Panc1 (cell line): ENCODE data around the gene SENP7. TPM values are rescaled to one million over a fixed set of nuclear protein-coding genes. Genes with fewer than 3 reads are reported as not detected.

ENCODE experiments used
- ATAC-seq: fragments of 200-7000 bp; cut with Tn5 transposase; 2 replicates; pipeline ENCODE4 v1.9.1; 2020; ENCODE audit warnings: mild to moderate bottlenecking, moderate library complexity
- BruUV-seq: library from RNA; stranded (reverse); fragments of 400-500 nt; replicated peaks from 2 replicates; lab custom pipeline; 2021; lab: Mats Ljungman, UMichigan
- CTCF ChIA-PET: fragments of 300-600 bp; sonication (Branson Sonifier 250); formaldehyde crosslinking; loops from one replicate; lab custom pipeline; 2022; ENCODE audit warnings: antibody characterized with exemption; lab: Charles Lee
- POLR2A ChIA-PET: fragments of 300-600 bp; sonication (Branson Sonifier 250); formaldehyde crosslinking; loops from one replicate; lab custom pipeline; 2022; ENCODE audit warnings: antibody characterized with exemption; lab: Charles Lee
- DNase-seq: peaks from one replicate; pipeline ENCODE4 v3.0.0-alpha.2; 2010; ENCODE audit warnings: low read depth, low spot score
- H3K27ac ChIP-seq: 2 replicates; pipeline ENCODE4 v1.5.1; 2011; ENCODE audit warnings: mild to moderate bottlenecking, low read length, inconsistent platforms
- H3K27me3 ChIP-seq: fragments of 200-500 bp; sonication (Bioruptor generic); 2 replicates; pipeline ENCODE4 v1.6.0; 2014; ENCODE audit warnings: low read length, inconsistent platforms; ENCODE audit not compliant: control insufficient read depth, insufficient read depth
- H3K36me3 ChIP-seq: fragments of 200-500 bp; sonication (Bioruptor generic); 2 replicates; pipeline ENCODE4 v1.5.1; 2014; ENCODE audit warnings: inconsistent platforms, mild to moderate bottlenecking, low read length, moderate library complexity; ENCODE audit not compliant: control insufficient read depth, insufficient read depth
- H3K4me1 ChIP-seq: 2 replicates; pipeline ENCODE4 v1.5.1; 2011; ENCODE audit warnings: inconsistent platforms, mild to moderate bottlenecking, low read length, moderate library complexity; ENCODE audit not compliant: control insufficient read depth, insufficient read depth
- H3K4me3 ChIP-seq, 2 experiments: 2 replicates each; pipeline ENCODE4 v1.5.1; 2011 to 2012; ENCODE audit warnings: low read depth in 2 of 2, low read length in 2 of 2, mild to moderate bottlenecking in 2 of 2, inconsistent platforms in 1 of 2, moderate library complexity in 1 of 2
- H3K9me3 ChIP-seq: fragments of 200-500 bp; sonication (Bioruptor generic); 2 replicates; pipeline ENCODE4 v1.5.1; 2014; ENCODE audit warnings: low read depth, mild to moderate bottlenecking, inconsistent platforms, low read length, moderate library complexity; ENCODE audit not compliant: control insufficient read depth, insufficient read depth
- CTCF ChIP-seq: fragments of 450-650 bp; IDR thresholded peaks from 2 replicates; pipeline ENCODE4 v1.5.1; 2017; ENCODE audit warnings: mild to moderate bottlenecking
- POLR2AphosphoS5 ChIP-seq: IDR thresholded peaks from 2 replicates; pipeline ENCODE4 v1.6.1; 2012; ENCODE audit warnings: mild to moderate bottlenecking, low read depth, low read length, moderate library complexity
- REST ChIP-seq, 2 experiments: IDR thresholded peaks; 2 replicates each; pipeline ENCODE4 v1.6.1; 2011 to 2012; ENCODE audit warnings: low read depth in 2 of 2, control low read depth in 1 of 2, low read length in 1 of 2, mild to moderate bottlenecking in 1 of 2, moderate library complexity in 1 of 2; ENCODE audit not compliant: insufficient read depth in 1 of 2
- SIN3A ChIP-seq: IDR thresholded peaks from 2 replicates; pipeline ENCODE4 v1.6.1; 2012; ENCODE audit warnings: low read depth, mild to moderate bottlenecking, low read length, moderate library complexity, borderline replicate concordance; ENCODE audit not compliant: insufficient read depth
- TCF7L2 ChIP-seq: IDR thresholded peaks from 2 replicates; pipeline ENCODE4 v1.6.1; 2011; ENCODE audit warnings: mild to moderate bottlenecking, low read depth, low read length, inconsistent platforms
- in situ Hi-C: cut with HindIII; loops from 2 replicates; pipeline ENCODE4 v1.10.0; 2016; ENCODE audit warnings: low sequenced_read_pairs, low pct_unique_long_range_greater_than_20kb
- intact Hi-C: fragments of 100-400 bp; cut with micrococcal nuclease; formaldehyde crosslinking; loops from one replicate; pipeline ENCODE4 v1.10.0; 2022; ENCODE audit not compliant: unreplicated experiment
- total RNA-seq: library from RNA; stranded (reverse); gene quantifications from one replicate; pipeline ENCODE4 v1.2.1, GENCODE V29; 2021; ENCODE audit not compliant: unreplicated experiment

Gene SENP7
- total RNA-seq, 1 experiment from 2014 or later: 10.1 TPM

- BruUV-seq: no TSS peak
- H3K36me3 ChIP-seq: no peaks in the 10 kb centered on the region
- H3K27me3 ChIP-seq: no peaks in the 10 kb centered on the region
- H3K4me1 ChIP-seq: no peaks in the 10 kb centered on the region
- DNase-seq (no peak), ATAC-seq (no peak)
- no peak overlapping the region for H3K27ac ChIP-seq
- TF ChIP-seq POLR2AphosphoS5 (no peak), REST (IDR thresholded peaks at IDR 0.05; ENCODE audit: insufficient read depth in 1 of 2, low read depth in 2 of 2, low read length in 1 of 2) (no peak), TCF7L2 (no peak), SIN3A (no peak), CTCF (no peak)
- intact Hi-C loops: no loop called here
- H3K4me3 ChIP-seq: no peak overlapping the region
- in situ Hi-C loops: no loop called here
- ChIA-PET CTCF (no interaction called here), POLR2A (no interaction called here)
- H3K9me3 ChIP-seq: no peaks in the 10 kb centered on the region
Measured at GRCh38 chr3:101284757-101285156, 228.3 kb downstream of the SENP7 start.

GRCh38 chr3:101281521-101282030, 231.4 kb downstream of the SENP7 start:
- in situ Hi-C loops (no loop called here), intact Hi-C loops (no loop called here)
- Histone ChIP-seq H3K27ac (no peak overlapping the region), H3K9me3 (no peaks in the 10 kb centered on the region), H3K36me3 (no peaks in the 10 kb centered on the region), H3K4me3 (no peak overlapping the region), H3K27me3 (no peaks in the 10 kb centered on the region), H3K4me1 (no peaks in the 10 kb centered on the region)
- BruUV-seq: no TSS peak
- DNase-seq: no peak
- ChIA-PET CTCF (no interaction called here), POLR2A (no interaction called here)
- no peak for ATAC-seq
- TF ChIP-seq REST (IDR thresholded peaks at IDR 0.05; ENCODE audit: insufficient read depth in 1 of 2, low read depth in 2 of 2, low read length in 1 of 2): no peak
- no peak for TF ChIP-seq POLR2AphosphoS5
- no peak for TF ChIP-seq SIN3A
- TF ChIP-seq CTCF: no peak
- TF ChIP-seq TCF7L2: no peak
